GM19023 (cell line): ENCODE data around the gene PLIN1.

Experiments used
- ATAC-seq: cut with Tn5 transposase; IDR thresholded peaks from one replicate; pipeline ENCODE4 v1.9.1; 2021; ENCODE audit warnings: mild to moderate bottlenecking, moderate library complexity; ENCODE audit not compliant: unreplicated experiment

PLIN1 gene

GRCh38 chr15:89654847-89655805 is 24.0 kb downstream of the PLIN1 start, which contains the start of gene KIF7:
Gene KIF7 (minus strand): TSS chr15:89655467. CDS start chr15:89652930, 2,537 bp downstream.
- no peak for ATAC-seq

DNA sequence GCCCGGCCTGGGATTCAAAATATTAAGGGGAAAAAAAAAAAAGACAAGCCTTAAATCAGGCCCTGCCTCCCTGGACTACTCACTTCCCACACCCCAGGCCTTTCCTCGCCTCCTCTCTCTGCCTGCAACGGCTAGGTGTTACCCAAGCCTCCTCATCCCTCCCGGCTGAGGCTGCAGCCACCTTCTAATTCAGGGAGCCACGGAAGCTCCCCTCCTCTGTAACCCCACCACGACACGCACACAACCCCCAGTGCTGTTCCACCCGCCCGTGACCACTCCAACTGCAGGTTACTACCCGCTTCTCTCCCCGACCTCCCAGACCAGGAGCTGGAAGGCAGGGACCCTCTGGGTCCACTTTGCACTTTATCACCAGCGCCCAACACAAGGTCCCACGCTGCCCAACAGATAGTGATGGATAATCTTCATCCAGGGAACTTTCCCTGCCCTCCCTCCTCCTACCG is 24.8 kb downstream of the PLIN1 start:
- ATAC-seq = no peak

DNA sequence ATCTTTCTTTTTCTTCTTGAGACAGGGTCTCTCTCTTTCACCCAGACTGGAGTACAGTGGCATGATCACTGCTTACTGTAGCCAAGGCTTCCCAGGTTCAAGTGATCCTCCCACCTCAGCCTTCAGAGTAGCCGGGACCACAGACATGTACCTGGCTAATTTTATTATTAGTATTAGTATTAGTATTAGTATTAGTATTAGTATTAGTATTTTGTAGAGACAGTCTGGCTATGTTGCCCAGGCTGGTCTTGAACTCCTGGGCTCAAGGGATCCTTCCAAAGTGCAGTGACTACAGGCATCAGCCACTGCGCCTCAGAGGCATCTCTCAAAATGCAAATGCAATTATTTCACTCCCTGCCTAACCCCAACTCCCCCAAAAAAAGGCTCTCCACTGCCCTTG is 25.6 kb downstream of the PLIN1 start:
- no peak for ATAC-seq

- no peak for ATAC-seq
These were observed 26.5 kb downstream of the PLIN1 start for GRCh38 chr15:89652666-89653065.

DNA sequence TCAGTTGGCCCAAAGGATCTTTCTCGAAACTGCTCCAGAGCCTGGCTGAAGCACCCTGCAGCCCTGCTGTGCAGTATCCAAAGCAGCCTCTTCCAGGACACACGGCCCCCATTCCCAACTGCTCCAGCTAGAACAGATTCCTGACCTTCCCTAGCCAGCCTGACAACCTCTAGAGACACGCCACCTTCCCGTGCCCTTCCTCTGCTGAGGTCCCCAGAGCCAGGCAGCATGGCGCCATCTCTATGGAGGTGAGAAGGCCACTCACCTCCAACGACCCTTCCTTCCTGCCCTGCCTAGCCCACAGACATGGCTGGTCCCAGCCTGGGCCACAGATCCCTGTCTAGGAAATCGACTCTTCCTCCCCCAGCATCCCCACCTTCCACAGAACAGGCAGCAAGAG is 27.0 kb downstream of the PLIN1 start:
- no peak for ATAC-seq

GRCh38 chr15:89649716-89650115 is 29.5 kb downstream of the PLIN1 start:
- ATAC-seq = no peak

DNA sequence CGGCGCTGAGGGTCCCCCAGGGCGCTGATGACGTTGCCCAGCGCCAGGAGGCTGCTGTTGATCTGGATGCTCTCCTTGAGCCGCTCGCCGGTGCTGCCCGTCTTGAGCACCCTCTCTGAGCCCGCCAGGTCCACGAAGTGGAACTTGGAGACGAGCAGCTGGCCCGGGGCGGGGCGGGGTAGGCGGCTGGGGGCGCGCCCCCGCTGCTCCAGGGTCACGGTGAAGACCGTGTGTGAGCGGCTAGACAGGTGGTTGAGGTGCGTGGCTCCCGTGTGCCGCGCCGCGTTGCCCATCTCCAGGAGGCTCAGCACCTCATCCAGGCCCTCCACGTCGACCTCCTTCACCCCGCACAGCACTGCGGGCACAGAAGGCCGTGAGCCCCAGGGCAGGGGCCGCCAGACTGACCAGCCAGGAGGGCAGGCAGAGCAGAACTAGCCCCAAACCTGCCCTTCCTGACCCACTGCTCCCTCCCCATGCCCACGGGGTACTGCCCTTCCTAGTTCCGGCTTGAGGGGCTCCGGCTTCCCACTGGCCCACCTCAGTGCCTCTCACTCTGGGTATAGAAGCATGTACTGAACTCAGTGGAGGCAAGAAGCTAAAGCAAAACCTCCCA is 30.0 kb downstream of the PLIN1 start:
- no peak for ATAC-seq

GRCh38 chr15:89648106-89649012 is 30.8 kb downstream of the PLIN1 start:
- ATAC-seq = no peak

GRCh38 chr15:89647191-89647851 is 31.8 kb downstream of the PLIN1 start:
- no peak for ATAC-seq

- ATAC-seq = no peak
These were observed 32.6 kb downstream of the PLIN1 start for GRCh38 chr15:89646416-89647141.

- no peak for ATAC-seq
These were observed 33.5 kb downstream of the PLIN1 start for GRCh38 chr15:89645680-89646079.

DNA sequence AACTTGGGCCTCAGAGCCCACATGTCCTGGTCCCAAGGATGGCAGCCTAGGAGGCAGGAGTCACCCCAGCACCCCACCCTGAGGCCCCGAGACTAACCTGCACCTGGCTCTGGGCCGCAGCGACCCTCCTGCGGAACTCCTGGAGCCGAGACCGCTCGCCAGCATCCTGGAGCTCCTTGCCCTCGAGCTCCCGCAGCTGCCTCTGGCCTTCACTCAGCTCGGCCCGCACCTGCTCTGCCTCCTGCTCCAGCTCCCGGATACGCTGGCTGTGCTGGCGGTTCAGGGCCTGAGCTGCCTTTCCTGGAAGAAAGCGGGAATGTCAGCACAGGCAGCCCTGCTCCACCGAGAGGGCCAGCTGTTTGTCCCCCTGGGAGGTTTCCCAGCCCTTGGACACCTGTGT is 37.1 kb downstream of the PLIN1 start:
- no peak for ATAC-seq

DNA sequence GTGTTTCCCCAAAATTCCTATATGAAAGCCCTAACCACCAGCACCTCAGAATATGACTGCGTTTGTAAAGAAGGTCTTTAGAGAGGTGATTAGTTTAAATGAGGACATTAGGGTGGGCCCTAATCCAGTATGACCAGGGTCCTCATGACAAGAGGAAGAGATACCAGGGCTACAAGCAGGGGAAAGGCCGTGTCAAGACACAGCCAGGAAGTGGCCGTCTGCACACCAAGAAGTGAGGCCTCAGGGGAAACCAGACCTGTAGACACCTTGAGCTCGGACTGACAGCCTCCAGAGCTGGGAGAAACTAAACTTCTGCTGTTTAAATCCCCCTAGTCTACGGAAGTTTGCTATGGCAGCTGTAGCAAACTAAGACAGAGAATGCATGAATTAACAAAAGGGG is 38.1 kb downstream of the PLIN1 start:
- no peak for ATAC-seq

- no peak for ATAC-seq
These were observed 38.9 kb downstream of the PLIN1 start for GRCh38 chr15:89640245-89640644.

DNA sequence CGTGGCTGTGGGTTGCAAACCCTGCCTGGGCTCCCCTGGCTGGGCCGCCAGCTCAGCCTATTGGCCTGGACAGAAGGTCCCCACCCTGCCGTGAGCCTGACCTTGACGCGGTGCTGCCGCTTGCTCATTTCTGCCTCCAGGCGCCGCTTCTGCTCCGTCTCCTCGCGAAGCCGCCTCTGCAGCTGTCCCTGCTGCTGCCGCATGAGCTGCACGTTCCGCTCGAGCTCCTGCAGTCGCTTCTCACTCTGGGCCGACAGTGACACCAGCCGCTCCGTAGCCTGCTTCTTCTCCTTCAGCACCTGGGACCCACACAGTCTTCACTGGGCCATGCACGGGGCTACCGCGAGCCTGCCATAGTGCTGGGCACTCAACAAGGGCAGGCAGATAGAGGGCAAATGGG is 45.6 kb downstream of the PLIN1 start:
- no peak for ATAC-seq

DNA sequence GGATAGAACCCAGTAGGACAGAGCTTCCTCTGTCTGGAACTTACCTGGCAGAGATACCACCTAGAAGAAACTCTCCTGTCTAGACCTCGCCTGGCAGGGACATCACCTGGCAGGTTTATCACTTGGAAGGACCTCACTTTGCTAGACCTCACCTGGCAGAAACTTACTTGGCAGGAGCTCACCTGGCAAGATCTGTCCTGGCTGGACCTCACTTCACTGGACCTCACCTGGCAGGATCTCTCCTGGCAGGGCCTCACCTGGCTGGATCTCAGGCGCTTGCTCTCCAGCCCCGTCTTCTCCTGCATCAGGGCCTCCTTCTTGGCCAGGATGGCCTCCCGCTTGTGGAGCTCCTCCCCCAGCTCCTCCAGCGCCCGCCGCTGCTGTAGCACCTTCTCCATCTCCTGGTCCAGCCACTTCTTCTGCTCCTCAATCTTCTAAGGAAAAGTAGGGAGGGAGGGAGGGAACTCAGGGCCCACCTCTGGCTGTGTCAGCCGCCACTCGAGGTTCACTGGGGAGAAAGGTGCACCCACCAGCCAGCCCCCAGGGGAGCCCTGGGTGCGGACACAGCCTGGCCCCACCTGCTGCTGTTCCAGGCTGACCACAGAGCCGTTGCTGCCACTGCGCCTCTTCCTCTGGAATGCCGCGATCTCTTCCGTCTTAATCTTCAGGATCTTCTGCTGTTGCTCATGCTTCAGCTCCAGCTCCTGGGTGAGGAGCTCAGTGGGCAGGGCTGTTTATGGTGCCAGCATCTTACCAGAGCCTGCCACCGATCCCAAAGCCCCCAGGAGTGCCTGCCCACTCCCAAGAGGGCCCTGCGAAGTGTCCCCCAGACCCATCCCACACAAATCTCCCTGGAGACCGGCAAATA is 46.4 kb downstream of the PLIN1 start:
- ATAC-seq = no peak

DNA sequence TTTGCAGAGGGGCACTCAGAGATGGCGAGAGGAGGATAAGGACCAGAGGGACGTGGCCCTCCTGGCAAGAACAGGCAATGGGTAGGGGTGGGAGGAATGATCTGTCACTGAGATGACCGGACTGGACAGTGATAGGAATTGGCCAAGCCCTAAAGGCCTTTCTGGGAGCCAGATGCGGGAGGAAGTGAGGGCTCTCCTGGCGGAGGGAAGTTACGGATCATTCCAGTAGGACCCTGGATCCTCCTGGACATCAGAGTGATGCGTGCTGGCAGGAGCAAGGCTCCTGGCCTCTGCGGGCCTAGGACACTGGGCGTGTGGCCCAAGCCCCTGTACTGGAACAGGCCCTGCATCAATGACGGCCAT is 47.3 kb downstream of the PLIN1 start:
- no peak for ATAC-seq

DNA sequence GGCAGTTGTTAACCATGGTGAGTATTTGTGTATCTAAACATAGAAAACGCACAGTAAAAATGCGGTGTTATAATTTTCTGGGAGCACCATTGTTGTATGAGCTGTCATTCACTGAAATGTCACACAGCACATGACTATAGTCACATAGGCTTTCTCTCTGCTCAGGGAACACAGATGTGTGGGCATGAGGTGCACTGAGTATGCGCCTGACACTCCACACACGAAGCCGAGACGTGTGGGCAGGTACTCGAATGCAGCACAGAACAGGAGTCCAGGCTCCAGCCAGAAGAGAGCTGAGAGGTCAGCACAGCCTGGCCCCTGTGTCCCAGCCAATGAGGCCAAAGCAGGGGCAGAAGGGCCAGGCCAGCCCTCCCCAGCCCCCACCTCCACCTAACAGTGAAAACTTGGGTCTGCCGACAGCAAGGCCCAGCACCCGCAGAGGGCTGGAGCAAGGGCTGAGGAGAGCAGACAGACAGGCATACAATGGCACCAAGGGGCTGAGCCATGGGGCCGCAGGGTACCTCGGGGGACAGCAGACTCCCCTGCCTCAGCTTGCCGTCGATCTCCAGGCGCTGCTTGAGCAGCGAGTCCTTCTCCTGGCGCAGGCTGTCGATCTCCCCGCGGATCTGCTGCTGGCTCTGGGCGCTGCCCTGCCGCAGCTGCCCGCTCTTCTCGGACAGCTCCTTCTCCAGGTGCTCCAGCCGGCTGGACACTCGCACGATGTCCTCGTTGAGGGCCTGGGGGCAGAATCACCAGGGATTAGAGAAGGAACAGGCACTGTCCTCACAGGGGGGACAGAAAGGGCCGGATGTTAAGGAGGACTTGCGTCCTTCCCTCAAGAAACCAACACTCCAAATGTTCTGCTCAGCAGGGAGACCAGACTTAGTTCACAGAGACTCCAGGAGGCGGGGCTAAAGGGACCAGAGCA is 47.9 kb downstream of the PLIN1 start:
- no peak for ATAC-seq
